SU-DHL-6 (cell line): ENCODE results near the gene GDPGP1.

Source experiments
- EZH2phosphoT487 ChIP-seq: fragments of 200-600 bp; sonication (generic), shearing (Covaris generic); conservative IDR thresholded peaks from 2 replicates; pipeline ENCODE4 v1.6.1; 2018; ENCODE audit warnings: mild to moderate bottlenecking, antibody characterized with exemption, low read length, moderate library complexity, mixed read lengths
- TF ChIP-seq, protein P1 (sequence below): fragments of 200-600 bp; sonication (generic); IDR thresholded peaks from one replicate; pipeline ENCODE4 v1.5.1; 2017; ENCODE audit warnings: antibody characterized with exemption, mild to moderate bottlenecking, low read length, moderate library complexity; ENCODE audit not compliant: insufficient read depth, poor library complexity, severe bottlenecking

DNA sequence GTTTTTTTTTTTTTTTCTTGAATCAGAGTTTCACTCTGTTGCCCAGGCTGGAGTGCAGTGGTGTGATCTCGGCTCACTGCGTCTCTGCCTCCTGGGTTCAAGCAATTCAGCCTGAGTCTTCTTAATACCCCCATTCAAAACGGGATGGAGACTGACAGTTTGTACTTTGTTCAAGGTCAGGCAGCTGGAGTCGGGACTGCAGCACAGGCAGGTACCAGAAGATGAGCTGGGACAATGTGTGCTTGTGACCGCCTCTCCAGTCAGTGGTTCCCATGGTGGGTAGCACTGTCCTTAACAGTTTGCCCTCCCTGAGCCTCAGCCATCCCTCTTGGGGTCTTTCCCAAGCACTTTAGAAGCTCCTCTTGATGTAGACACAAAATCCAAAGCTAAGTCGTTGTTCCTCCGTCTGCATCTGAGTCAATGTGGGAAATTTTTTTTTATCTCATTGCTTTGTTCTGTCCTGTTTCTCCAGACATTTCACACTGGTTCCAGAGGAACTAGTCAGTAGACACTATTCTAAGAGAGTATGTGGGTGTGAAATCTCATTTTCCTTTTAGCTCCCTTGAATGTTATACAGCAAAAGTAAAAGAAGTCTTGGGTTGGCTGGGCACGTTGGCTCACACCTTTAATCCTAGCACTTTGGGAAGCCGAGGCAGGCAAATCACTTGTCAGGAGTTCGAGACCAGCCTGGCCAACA lies 10.1 kb downstream of the GDPGP1 start:
- TF ChIP-seq, protein P1, sequence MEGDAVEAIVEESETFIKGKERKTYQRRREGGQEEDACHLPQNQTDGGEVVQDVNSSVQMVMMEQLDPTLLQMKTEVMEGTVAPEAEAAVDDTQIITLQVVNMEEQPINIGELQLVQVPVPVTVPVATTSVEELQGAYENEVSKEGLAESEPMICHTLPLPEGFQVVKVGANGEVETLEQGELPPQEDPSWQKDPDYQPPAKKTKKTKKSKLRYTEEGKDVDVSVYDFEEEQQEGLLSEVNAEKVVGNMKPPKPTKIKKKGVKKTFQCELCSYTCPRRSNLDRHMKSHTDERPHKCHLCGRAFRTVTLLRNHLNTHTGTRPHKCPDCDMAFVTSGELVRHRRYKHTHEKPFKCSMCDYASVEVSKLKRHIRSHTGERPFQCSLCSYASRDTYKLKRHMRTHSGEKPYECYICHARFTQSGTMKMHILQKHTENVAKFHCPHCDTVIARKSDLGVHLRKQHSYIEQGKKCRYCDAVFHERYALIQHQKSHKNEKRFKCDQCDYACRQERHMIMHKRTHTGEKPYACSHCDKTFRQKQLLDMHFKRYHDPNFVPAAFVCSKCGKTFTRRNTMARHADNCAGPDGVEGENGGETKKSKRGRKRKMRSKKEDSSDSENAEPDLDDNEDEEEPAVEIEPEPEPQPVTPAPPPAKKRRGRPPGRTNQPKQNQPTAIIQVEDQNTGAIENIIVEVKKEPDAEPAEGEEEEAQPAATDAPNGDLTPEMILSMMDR, result no peak
- TF ChIP-seq EZH2phosphoT487, result no peak
